GM19372 (cell line): ENCODE measurements around the gene RMP24.
"Not testable (repeated sequence)": the region's sequence is repeated elsewhere in the genome, so short reads cannot be mapped to it uniquely, and the experiment has no call there.

Source experiments
- ATAC-seq: cut with Tn5 transposase; IDR thresholded peaks from one replicate; pipeline ENCODE4 v1.9.1; 2021; ENCODE audit warnings: mild to moderate bottlenecking, low read depth, moderate library complexity; ENCODE audit not compliant: unreplicated experiment

The RMP24 gene

GRCh38 chr18:36024241-36024640 lies 51.8 kb downstream of the RMP24 start:
- ATAC-seq: not testable (repeated sequence)

GRCh38 chr18:36025025-36025424 lies 52.5 kb downstream of the RMP24 start:
- no peak for ATAC-seq

GRCh38 chr18:36028859-36029258 lies 56.4 kb downstream of the RMP24 start:
- ATAC-seq: no peak
